Gastrocnemius medialis (tissue), 4 donors: ENCODE results near the gene KCNC1.

Experiments used
- CTCF ChIP-seq, 5 experiments: fragments of 450-650 bp in 3 of 5; fragments of 200-600 bp in 2 of 5; sonication (generic) in 2 of 5; IDR thresholded peaks in 4 of 5; conservative IDR thresholded peaks in 1 of 5; 1 replicate in 4 of 5; 2 replicates in 1 of 5; pipeline ENCODE4 v1.5.1; 2016 to 2019; ENCODE audit warnings: antibody characterized with exemption in 5 of 5, mild to moderate bottlenecking in 3 of 5, moderate library complexity in 3 of 5
- POLR2A ChIP-seq, 2 donors: fragments of 450-650 bp; IDR thresholded peaks; one replicate each; pipeline ENCODE4 v1.6.1; 2017; ENCODE audit warnings: antibody characterized with exemption in 2 of 2, mild to moderate bottlenecking in 2 of 2, moderate library complexity in 2 of 2

- TF ChIP-seq CTCF (IDR thresholded peaks at IDR 0.05 in 4 of 5, conservative IDR thresholded peaks at IDR 0.05 in 1 of 5): peak; percentile 75 to 92 (median 87)
- no peak for TF ChIP-seq POLR2A (IDR thresholded peaks at IDR 0.05)
Measured at GRCh38 chr11:17730608-17731462, 3.7 kb upstream of the KCNC1 start.
